ENCODE results near the gene FAM163B. TPM values are rescaled to one million over a fixed set of nuclear protein-coding genes. Genes with fewer than 3 reads are reported as not detected.

The FAM163B gene
- total RNA-seq, 2 donors from 2014 or later, result 0.78 TPM; not detected in 1

DNA sequence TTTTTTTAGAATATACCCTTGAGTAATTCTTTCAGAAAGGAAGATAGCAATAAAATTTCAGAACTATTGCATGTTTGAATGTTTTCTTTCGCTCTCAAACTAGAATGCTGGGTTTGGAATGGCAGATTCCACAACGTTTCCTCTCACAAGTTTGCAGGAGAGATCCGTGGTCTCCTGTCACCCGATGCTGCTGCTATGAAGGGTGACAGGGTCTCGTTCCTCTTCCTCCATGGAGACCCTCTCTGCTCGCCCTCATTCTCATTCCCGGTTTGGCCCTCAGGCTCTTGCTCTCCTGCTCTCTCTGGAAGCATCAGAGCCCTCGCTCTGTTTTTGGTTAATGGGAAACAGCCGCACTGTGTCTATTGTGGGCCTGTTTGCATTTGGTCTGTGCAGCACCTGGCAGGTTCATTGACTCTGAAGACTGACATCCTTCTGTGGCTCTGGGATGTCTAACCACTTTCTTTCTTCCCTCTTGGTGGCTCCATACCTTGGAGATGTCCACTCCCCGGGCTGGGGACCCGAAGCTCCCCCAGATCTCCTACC is 12.6 kb upstream of the FAM163B start:
- Histone ChIP-seq H3K27ac (no peak overlapping the region), H3K4me3 (no peak overlapping the region), H3K27me3 (no peaks in the 10 kb centered on the region), H3K36me3 (replicated peaks in 1 of 2; ENCODE audit: insufficient read depth in 1 of 2, low read depth in 2 of 2) (no peaks in the 10 kb centered on the region), H3K4me1 (no peaks in the 10 kb centered on the region), H3K9me3 (peaks cover 0 to 5% (median 0%) of the 10 kb centered on the region in 3 donors)
- DNase-seq (no peak), ATAC-seq (no peak)
- intact Hi-C loops (cut with DNase I), result no loop called here
- 55 to 58% methylated on average over 11 of the region's 11 CpGs for WGBS, 2 donors
- no peak for TF ChIP-seq POLR2A (IDR thresholded peaks at IDR 0.05)
- TF ChIP-seq, protein P1, sequence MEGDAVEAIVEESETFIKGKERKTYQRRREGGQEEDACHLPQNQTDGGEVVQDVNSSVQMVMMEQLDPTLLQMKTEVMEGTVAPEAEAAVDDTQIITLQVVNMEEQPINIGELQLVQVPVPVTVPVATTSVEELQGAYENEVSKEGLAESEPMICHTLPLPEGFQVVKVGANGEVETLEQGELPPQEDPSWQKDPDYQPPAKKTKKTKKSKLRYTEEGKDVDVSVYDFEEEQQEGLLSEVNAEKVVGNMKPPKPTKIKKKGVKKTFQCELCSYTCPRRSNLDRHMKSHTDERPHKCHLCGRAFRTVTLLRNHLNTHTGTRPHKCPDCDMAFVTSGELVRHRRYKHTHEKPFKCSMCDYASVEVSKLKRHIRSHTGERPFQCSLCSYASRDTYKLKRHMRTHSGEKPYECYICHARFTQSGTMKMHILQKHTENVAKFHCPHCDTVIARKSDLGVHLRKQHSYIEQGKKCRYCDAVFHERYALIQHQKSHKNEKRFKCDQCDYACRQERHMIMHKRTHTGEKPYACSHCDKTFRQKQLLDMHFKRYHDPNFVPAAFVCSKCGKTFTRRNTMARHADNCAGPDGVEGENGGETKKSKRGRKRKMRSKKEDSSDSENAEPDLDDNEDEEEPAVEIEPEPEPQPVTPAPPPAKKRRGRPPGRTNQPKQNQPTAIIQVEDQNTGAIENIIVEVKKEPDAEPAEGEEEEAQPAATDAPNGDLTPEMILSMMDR (IDR thresholded peaks at IDR 0.05), result no peak

DNA sequence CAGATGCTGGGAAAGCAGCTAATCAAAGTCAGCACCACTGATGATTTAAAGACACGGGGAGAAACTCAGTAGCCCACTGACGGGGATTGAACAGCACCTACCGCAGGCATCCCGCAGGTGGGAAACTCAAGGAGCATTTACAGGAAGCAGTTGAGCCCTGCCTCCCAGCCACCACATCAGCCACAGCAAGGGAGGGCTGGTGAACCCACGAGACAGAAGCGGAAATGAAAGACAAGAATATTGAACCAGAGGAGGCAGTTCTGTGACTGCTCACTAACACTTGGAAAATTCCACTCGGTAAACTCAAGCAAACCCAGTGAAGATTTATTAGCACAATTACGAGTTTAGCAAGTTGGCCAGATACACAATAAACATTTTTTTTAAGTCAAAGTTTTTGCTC is 10.6 kb upstream of the FAM163B start:
- Histone ChIP-seq H3K27me3 (no peaks in the 10 kb centered on the region), H3K27ac (no peak overlapping the region), H3K36me3 (replicated peaks in 1 of 2; ENCODE audit: insufficient read depth in 1 of 2, low read depth in 2 of 2) (no peaks in the 10 kb centered on the region), H3K4me3 (no peak overlapping the region), H3K9me3 (no peaks in the 10 kb centered on the region), H3K4me1 (no peaks in the 10 kb centered on the region)
- ATAC-seq (peak; percentile 63), DNase-seq (peak in 2 of 4 donors; percentile 13 to 26)
- WGBS, 2 donors, result 9 to 16% methylated on average over 8 of the region's 8 CpGs
- intact Hi-C loops (cut with DNase I), result no loop called here
- TF ChIP-seq POLR2A (IDR thresholded peaks at IDR 0.05), result no peak
- TF ChIP-seq, protein P1 (IDR thresholded peaks at IDR 0.05), result no peak

DNA sequence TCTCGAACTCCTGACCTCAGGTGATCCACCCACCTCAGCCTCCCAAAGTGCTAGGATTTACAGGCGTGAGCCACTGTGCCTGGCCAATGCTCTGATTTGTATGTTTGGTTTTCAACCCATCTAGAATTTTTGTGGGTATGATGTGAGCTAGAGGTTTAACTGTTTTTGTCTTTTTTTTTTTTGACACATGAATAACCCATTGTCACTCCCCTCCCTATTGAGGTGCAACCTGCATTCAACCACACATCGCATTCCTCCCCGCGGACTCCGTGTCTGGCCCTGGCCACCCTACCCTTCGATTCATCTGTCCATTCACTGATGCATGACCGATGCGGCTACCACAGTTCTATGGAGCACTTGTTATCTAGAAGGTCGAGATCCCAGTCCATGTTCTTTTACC is 9.5 kb upstream of the FAM163B start:
- intact Hi-C loops (cut with DNase I), result no loop called here
- DNase-seq (no peak), ATAC-seq (no peak)
- H3K4me3 ChIP-seq, result no peak overlapping the region
- H3K36me3 ChIP-seq (replicated peaks in 1 of 2; ENCODE audit: insufficient read depth in 1 of 2, low read depth in 2 of 2), result no peaks in the 10 kb centered on the region
- TF ChIP-seq POLR2A (IDR thresholded peaks at IDR 0.05), result no peak
- TF ChIP-seq, protein P1 (IDR thresholded peaks at IDR 0.05), result no peak
- H3K9me3 ChIP-seq, result no peaks in the 10 kb centered on the region
- 69 to 83% methylated on average over 10 of the region's 10 CpGs for WGBS, 2 donors
- H3K27me3 ChIP-seq, result no peaks in the 10 kb centered on the region
- no peak overlapping the region for H3K27ac ChIP-seq
- no peaks in the 10 kb centered on the region for H3K4me1 ChIP-seq

DNA sequence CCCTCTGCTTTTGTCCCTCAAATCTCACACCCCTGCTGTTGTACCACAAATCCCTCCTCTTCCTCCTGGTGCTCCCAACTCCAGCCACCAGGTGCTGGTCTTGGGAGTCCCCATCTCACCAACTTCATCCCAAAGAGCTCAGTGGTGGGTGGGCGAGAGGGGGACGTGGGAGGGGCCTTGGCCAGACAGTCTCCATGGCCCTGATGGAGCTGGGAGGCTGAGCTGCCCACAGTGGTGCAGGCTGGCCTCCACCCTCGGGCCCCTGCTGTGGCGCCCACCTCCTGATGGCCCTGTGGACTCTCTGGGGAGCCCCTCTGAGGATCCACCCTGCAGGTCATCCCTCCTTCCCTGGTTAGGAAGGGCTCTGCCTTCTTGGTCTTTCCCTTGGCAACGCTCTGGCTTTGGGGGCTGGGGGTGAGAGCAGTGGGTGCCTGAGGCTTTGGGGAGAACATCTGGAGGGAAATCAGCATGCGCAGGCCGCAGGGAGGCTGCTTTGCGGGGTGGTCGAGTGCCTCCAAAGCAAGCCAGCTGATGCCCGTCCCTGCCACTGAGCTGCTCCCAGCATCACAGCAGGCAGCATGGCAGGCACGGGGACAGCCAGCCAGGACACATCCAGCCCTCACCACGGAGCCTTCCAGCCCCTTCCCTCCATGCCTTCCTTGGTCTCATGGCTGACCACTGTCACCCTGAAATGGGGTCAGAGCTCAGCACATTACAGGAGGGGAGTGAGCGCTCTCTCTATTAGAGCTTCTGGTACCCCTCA is 7.6 kb upstream of the FAM163B start:
- H3K36me3 ChIP-seq (replicated peaks in 1 of 2; ENCODE audit: insufficient read depth in 1 of 2, low read depth in 2 of 2), result no peaks in the 10 kb centered on the region
- H3K4me1 ChIP-seq, result no peaks in the 10 kb centered on the region
- no peak for DNase-seq
- H3K9me3 ChIP-seq, result no peaks in the 10 kb centered on the region
- no peak overlapping the region for H3K27ac ChIP-seq
- no peak for TF ChIP-seq POLR2A (IDR thresholded peaks at IDR 0.05)
- TF ChIP-seq, protein P1 (IDR thresholded peaks at IDR 0.05), result no peak
- 67% methylated on average over 6 to 13 of the region's 13 CpGs for WGBS, 2 donors
- intact Hi-C loops (cut with DNase I), result no loop called here
- no peak for ATAC-seq
- no peak overlapping the region for H3K4me3 ChIP-seq
- H3K27me3 ChIP-seq, result no peaks in the 10 kb centered on the region
